HL-60/S4 treated with phorbol 12-myristate 13-acetate at 8.2 ng/mL for 4 days and 3 days (cell line): ENCODE results near the gene ATXN7.

ENCODE experiments used
- in situ Hi-C: fragments of 300-500 bp; cut with MboI; formaldehyde crosslinking; loops from 2 replicates; pipeline ENCODE4 v1.15.0; 2022; ENCODE audit warnings: low sequenced_read_pairs

ATXN7 gene

DNA sequence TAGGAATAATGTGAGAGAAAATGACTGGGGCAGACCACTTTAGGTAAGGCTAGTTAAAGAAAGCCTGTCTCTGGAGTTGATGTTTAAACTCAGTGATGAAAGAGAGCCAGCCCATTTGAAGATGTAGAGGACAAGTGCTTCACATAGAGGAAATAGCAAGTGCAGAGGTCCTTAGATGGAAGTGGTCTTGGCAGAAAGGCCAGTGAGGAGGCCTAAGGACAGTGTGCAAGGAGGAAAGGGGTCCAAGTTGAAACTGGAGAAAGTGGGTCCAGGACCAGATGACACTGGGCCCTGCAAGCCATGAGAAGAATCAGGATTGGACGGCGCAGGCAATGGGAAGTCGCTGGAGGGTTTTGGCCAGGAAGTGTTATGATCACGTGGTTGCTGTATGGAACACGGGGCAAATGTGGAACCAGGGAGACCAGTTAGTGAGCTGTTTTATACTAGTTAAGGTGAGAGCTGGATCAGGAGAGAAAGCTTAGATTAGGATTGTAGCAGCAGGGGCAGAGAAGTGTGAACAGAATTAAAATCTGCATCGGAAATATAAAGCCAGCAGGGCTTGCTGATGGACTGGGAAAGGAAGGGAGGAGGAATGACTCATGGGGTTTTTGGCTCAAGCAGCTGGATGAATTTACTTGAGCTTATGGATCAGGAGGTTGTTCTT is 96.5 kb downstream of the ATXN7 start:
- in situ Hi-C loops = no loop called here

DNA sequence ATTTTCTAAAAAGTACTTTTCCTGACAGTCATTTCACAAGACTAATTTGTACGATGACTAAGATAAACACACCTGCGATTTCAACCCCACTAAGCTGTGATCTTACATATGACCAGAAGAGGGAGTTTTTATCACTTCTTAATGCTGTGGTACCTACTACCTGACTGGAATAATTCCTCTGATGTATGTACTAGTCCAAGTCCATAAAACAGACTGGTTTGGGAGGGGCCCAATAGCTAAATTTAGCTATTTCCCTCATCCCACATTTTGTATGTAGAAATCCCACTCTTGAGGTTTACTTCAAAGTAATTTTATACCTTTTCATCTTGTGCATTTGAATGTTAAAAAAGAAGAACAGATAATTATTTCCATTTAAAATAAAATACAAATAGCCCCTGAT is 98.2 kb downstream of the ATXN7 start:
- in situ Hi-C loops = no loop called here

- in situ Hi-C loops = no loop called here
Measured at GRCh38 chr3:63963496-63963895, 99.8 kb downstream of the ATXN7 start.

GRCh38 chr3:63964681-63965485 is 101.2 kb downstream of the ATXN7 start:
- in situ Hi-C loops = no loop called here

DNA sequence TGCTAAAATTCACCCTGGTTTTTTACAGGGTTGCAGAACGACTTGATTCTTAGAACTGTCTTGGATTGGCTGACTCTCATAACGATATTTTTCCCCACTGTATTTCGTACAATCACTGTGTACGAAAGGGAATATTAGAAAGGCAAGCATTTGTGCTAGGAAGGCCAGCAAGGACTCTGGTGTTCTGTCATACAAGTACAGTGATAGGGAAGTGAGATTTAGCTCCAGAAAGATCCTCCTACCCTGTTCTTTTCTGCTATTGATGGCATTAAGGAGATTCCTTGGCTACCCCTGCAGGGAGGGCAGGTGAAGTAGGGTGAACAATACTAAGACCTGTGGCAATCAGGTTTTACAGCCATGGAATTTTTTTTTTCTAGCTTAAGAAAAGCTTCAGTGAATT is 102.3 kb downstream of the ATXN7 start:
- in situ Hi-C loops = no loop called here

DNA sequence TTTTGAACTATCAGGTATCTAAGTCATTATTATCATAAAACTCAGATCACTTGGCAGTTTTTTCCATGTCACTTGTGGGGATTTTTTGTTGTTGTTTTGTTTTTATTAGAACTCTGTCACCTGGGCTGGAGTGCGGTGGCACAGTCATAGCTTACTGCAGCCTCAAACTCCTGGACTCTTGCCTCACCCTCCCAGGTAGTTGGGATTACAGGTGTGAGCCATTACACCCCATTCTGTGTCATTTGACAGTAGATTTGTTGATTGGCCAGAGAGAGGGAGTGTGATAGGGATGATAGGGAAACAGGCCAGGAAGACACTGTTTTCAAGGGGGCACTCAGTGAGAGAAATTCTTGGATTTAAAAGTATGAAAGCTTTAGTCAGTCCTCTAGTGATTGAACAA is 103.2 kb downstream of the ATXN7 start:
- in situ Hi-C loops = no loop called here

DNA sequence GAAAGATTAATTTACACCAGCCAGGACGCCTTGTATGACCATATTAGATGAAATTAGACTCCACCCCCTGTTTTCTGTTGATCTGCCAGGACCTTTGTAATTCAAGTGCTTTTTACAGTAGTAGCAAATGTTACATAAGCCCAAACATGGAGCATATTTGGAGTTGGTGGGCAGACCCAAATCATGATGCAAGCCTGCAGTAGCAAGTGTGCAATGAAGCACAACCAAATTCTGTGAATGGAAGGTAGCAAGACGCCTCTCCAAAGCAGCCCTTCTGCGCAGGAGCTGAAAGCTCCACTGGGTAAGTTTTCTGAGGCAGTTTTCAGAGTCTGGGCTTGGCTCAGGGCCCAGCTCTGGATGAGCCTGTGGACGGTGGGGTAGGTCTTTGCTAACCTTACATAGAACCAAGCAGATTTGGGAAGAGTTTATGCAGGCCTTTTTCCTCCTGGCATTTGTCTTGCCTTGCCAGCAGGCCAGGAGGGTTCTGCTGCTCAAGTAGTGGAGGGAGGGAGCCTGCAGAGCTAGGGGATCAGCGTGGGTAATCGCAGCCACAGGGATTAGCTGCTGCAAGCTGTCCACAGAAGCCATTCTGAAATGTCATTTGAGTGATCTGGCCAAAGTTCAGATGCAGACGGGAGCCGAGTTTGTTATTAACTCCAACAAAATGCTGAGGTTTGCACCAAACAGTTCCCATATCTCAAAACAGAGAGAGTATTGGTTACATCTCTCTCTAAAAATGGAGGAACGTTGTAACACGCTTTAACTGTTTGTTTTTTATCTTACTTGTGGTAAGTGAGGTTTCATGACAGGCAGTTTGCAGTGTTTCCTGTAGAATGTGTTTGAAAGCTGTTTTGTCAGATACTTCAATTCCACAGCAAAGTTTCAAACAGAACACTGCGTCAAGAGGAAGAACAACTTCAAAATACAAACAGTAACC is 104.3 kb downstream of the ATXN7 start:
- in situ Hi-C loops = no loop called here

DNA sequence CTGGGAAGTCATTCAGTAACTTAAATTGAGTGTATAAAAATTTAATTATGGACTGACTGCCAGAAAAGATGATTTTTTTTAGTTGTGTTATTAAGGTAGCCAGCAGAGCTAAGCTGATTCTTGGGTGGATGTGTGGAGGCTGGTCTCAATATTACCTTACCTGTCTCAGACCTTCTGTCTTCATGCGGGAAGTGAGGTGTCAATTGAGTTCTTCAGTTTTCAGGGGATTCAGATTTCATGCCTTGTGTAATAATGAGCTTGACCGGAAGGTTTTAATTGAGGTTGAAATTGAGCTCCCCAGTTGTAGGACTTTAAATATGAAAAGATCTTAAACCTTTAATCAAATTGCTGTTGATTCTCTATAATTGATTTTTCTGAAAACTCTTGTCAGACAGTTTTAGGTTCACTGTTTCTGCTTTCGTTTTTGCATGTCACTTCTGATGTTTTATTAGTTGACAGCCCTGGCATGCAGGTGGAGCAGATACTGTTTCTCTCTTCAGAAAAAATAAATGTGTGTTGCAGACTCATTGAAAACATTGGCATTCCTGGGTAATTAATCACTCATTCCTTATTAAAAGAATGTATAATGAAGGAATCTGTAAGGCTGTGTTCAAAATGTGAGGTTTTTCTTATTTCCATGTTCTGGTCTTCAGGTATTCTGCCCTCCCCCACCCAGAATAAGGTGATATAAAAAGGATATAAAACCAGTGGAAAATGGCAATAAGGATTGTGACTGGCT is 105.1 kb downstream of the ATXN7 start:
- in situ Hi-C loops = no loop called here

DNA sequence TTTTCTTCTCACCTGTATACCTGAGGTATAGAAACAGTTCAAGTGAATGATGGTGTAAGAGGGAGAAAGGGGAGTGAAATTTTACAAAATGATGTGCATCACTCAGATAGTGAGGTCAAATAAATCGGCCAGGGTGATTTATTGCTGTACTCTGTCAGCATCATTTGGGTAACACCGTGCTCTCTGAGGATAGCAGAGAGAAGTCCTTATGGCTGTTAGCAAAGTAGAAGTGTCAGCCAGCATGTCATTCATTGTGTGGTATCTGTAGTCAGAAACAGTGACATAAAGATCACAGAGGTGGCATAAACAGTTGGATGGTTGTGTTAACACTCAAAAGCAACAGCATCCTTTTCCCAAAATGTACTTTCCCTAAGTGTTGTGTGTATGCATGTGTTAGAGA is 106.2 kb downstream of the ATXN7 start:
- in situ Hi-C loops = no loop called here

GRCh38 chr3:63970631-63971475 is 107.2 kb downstream of the ATXN7 start:
- in situ Hi-C loops = no loop called here

DNA sequence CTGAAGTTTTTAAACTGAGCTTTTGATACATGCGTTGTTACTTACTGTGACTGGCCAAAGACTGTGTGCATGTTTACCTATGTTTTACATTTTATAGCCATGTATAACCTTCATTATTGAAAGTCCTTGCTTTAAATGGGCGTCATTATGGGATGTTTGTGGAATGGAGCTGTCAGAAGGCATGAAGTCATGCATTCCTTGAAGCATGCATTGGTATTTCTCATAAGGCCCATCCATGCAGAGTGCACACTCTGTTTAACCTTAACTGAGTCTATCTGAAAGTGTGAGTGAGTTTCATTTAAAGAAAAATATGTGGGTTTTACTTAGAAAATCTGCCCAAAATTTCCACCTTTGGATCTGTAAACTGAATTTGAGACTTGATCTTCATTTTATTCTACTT is 108.5 kb downstream of the ATXN7 start:
- in situ Hi-C loops = no loop called here

DNA sequence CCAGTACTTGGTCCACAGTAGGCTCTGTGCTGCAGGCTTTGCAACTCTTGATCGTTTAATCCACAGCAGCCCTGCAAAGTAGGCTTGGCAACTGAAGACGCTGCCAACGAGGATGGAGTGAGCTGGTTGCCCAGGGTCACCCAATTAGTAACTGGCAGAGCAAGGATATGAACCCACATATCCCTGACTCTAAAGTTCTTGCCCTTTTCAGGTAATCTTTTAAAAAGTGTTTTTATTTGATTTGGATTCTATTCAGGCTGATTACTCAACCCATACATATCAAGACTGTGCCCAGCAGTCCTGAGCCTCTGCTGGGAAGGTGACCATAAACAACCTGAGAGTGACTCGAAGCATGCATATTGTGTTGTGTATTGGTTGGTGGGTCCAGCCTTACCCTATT is 109.3 kb downstream of the ATXN7 start:
- in situ Hi-C loops = no loop called here

- in situ Hi-C loops = no loop called here
Measured at GRCh38 chr3:63973406-63973805, 109.7 kb downstream of the ATXN7 start.

GRCh38 chr3:63974451-63974850 is 110.8 kb downstream of the ATXN7 start:
- in situ Hi-C loops = no loop called here

GRCh38 chr3:63975723-63976122 is 112.1 kb downstream of the ATXN7 start:
- in situ Hi-C loops = no loop called here

GRCh38 chr3:63976161-63976871 is 112.6 kb downstream of the ATXN7 start:
- in situ Hi-C loops = no loop called here

GRCh38 chr3:63976872-63977200 is 113.2 kb downstream of the ATXN7 start:
- in situ Hi-C loops = no loop called here

DNA sequence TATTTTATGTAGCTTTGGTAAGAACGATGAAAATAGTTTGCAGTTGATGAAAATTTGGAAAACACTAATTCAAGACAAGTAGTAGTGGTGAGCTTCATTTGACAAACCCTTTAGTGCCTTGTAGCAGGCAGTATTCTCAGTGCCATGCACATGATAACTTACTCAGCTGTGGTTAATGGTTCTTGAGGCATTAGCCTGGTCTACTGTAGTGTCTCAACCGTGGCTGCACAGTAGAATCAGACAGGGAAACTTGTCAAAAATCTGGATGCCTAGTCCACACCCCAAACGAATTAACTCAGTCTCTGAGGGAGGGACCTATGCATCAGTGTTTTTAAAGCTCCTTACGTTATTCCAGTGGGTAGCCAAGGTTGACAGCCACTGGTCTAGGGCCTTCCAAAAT is 114.2 kb downstream of the ATXN7 start:
- in situ Hi-C loops = no loop called here

GRCh38 chr3:63979093-63979885 is 115.6 kb downstream of the ATXN7 start:
- in situ Hi-C loops = no loop called here
